A172 (cell line): ENCODE measurements around the gene LIN37. TPM values are rescaled to one million over a fixed set of nuclear protein-coding genes. Genes with fewer than 3 reads are reported as not detected.

Source experiments
- DNase-seq: peaks from one replicate; pipeline ENCODE4 v3.0.0-alpha.2; 2015; ENCODE audit warnings: low spot score
- total RNA-seq: library from RNA; depleted of rRNA; stranded (reverse); fragments of >200 nt; shearing (Covaris generic); gene quantifications from 2 replicates; pipeline ENCODE4 v1.2.3, GENCODE V29; 2014

LIN37 gene
- total RNA-seq, 1 experiment from 2014 or later = 13.8 TPM

- no peak for DNase-seq
Measured at GRCh38 chr19:35734889-35735288, 13.5 kb upstream of the LIN37 start.

- no peak for DNase-seq
Measured at GRCh38 chr19:35736913-35737886, 11.2 kb upstream of the LIN37 start.

GRCh38 chr19:35738021-35738886 lies 10.1 kb upstream of the LIN37 start:
- DNase-seq = no peak

GRCh38 chr19:35738887-35739229 lies 9.5 kb upstream of the LIN37 start:
- no peak for DNase-seq

GRCh38 chr19:35739275-35740107 lies 8.9 kb upstream of the LIN37 start:
- no peak for DNase-seq

- no peak for DNase-seq
Measured at GRCh38 chr19:35740108-35740422, 8.3 kb upstream of the LIN37 start.

GRCh38 chr19:35740423-35741202 lies 7.8 kb upstream of the LIN37 start:
- peak; percentile 92 for DNase-seq

GRCh38 chr19:35741203-35741515 lies 7.2 kb upstream of the LIN37 start:
- no peak for DNase-seq

GRCh38 chr19:35742121-35742724 lies 6.2 kb upstream of the LIN37 start, which contains the start of gene IGFLR1:
Gene IGFLR1 (minus strand): TSS chr19:35742452. CDS start chr19:35741180, 1,272 bp downstream.
- DNase-seq = no peak

- DNase-seq = no peak
Measured at GRCh38 chr19:35743640-35744429, 4.5 kb upstream of the LIN37 start.

GRCh38 chr19:35744430-35745327 lies 3.7 kb upstream of the LIN37 start:
- peak; percentile 95 for DNase-seq

- peak; percentile 99 for DNase-seq
Measured at GRCh38 chr19:35745328-35746086, 2.9 kb upstream of the LIN37 start, which contains the start of the genes PSENEN and U2AF1L4. Gene PSENEN (plus strand): TSS chr19:35745651. CDS start chr19:35745931, 280 bp downstream. Gene U2AF1L4 (minus strand): TSS chr19:35745418. CDS start chr19:35745391, 27 bp downstream.

GRCh38 chr19:35746087-35746462 lies 2.3 kb upstream of the LIN37 start:
- no peak for DNase-seq

GRCh38 chr19:35746531-35746930 lies 1.8 kb upstream of the LIN37 start:
- no peak for DNase-seq

GRCh38 chr19:35750167-35750566 lies 1.8 kb downstream of the LIN37 start:
- no peak for DNase-seq

GRCh38 chr19:35751839-35752745 lies 3.7 kb downstream of the LIN37 start:
- no peak for DNase-seq
